CD14-positive monocyte (primary cell): Measurements from ENCODE around the gene SYNGAP1. TPM values are rescaled to one million over a fixed set of nuclear protein-coding genes. Genes with fewer than 3 reads are reported as not detected.

Experiments
- DNase-seq, 3 donors: peaks; one replicate each; pipeline ENCODE4 v3.0.0-alpha.2; 2011 to 2022
- H2AFZ ChIP-seq: 2 replicates; pipeline ENCODE4 v1.6.0; 2012; ENCODE audit warnings: mild to moderate bottlenecking, low read depth, low read length, inconsistent platforms; ENCODE audit not compliant: insufficient read depth, poor library complexity, severe bottlenecking
- H3K27ac ChIP-seq, 2 donors: 1 replicate in 1 of 2; 2 replicates in 1 of 2; pipeline ENCODE4 v1.5.1; 2012 to 2013; ENCODE audit warnings: low read length in 2 of 2, control low read depth in 1 of 2, inconsistent platforms in 1 of 2, low read depth in 1 of 2, mild to moderate bottlenecking in 1 of 2
- H3K27me3 ChIP-seq, 2 donors: one replicate each; pipeline versions ENCODE4 v1.6.0 to v1.6.1; 2011 to 2013; ENCODE audit warnings: low read length in 2 of 2; ENCODE audit not compliant: control insufficient read depth in 2 of 2, insufficient read depth in 2 of 2
- H3K36me3 ChIP-seq, 2 donors: replicated peaks in 1 of 2; 1 replicate in 1 of 2; 2 replicates in 1 of 2; pipeline versions ENCODE4 v1.5.1 to v1.6.1; 2012 to 2013; ENCODE audit warnings: low read length in 2 of 2, control low read depth in 1 of 2, inconsistent platforms in 1 of 2, mild to moderate bottlenecking in 1 of 2; ENCODE audit not compliant: insufficient read depth in 2 of 2, control insufficient read depth in 1 of 2
- H3K4me1 ChIP-seq, 2 donors: 1 replicate in 1 of 2; 2 replicates in 1 of 2; pipeline versions ENCODE4 v1.5.1 to v1.6.1; 2012 to 2013; ENCODE audit warnings: low read length in 2 of 2, control low read depth in 1 of 2, inconsistent platforms in 1 of 2, mild to moderate bottlenecking in 1 of 2, moderate library complexity in 1 of 2; ENCODE audit not compliant: insufficient read depth in 2 of 2, control insufficient read depth in 1 of 2
- H3K4me2 ChIP-seq: replicated peaks from 2 replicates; pipeline ENCODE3; 2012; ENCODE audit warnings: low read length, moderate library complexity, mild to moderate bottlenecking; ENCODE audit not compliant: poor library complexity, severe bottlenecking; ENCODE audit errors: extremely low read depth
- H3K4me3 ChIP-seq, 3 experiments: fragments of 200-600 bp in 1 of 3; sonication (generic) in 1 of 3; replicated peaks in 1 of 3; 1 replicate in 2 of 3; 2 replicates in 1 of 3; pipeline ENCODE4 v1.5.1; 2011 to 2013; ENCODE audit warnings: low read length in 3 of 3, mild to moderate bottlenecking in 3 of 3, control low read depth in 2 of 3, low read depth in 2 of 3, inconsistent platforms in 1 of 3, moderate library complexity in 1 of 3
- H3K79me2 ChIP-seq: 2 replicates; pipeline ENCODE4 v1.6.0; 2012; ENCODE audit warnings: mild to moderate bottlenecking, control low read depth, inconsistent platforms, low read length, moderate library complexity; ENCODE audit not compliant: insufficient read depth
- H3K9ac ChIP-seq: 2 replicates; pipeline ENCODE4 v1.6.0; 2017; ENCODE audit warnings: low read length, mild to moderate bottlenecking; ENCODE audit not compliant: insufficient read depth, poor library complexity, severe bottlenecking
- H3K9me3 ChIP-seq, 2 donors: replicated peaks in 1 of 2; 1 replicate in 1 of 2; 2 replicates in 1 of 2; pipeline versions ENCODE4 v1.5.1 to v1.6.1; 2012 to 2013; ENCODE audit warnings: low read length in 2 of 2, control low read depth in 1 of 2; ENCODE audit not compliant: control insufficient read depth in 1 of 2, insufficient read depth in 1 of 2
- H4K20me1 ChIP-seq: 2 replicates; pipeline ENCODE4 v1.6.0; 2012; ENCODE audit warnings: mild to moderate bottlenecking, low read length, control low read depth, moderate library complexity; ENCODE audit not compliant: insufficient read depth
- H3K27ac Mint-ChIP-seq, 7 donors: one replicate each; pipeline ENCODE4 v1.8.0; 2020; ENCODE audit warnings: mild to moderate bottlenecking in 7 of 7, mixed read lengths in 7 of 7, moderate library complexity in 6 of 7, inconsistent platforms in 2 of 7
- H3K27me3 Mint-ChIP-seq, 3 donors: one replicate each; pipeline ENCODE4 v1.8.0; 2021 to 2022; ENCODE audit warnings: low read depth in 3 of 3, mild to moderate bottlenecking in 3 of 3, mixed read lengths in 3 of 3, moderate library complexity in 3 of 3, inconsistent platforms in 1 of 3
- H3K36me3 Mint-ChIP-seq, 2 donors: one replicate each; pipeline ENCODE4 v1.8.0; 2020; ENCODE audit warnings: mixed read lengths in 2 of 2, inconsistent platforms in 1 of 2, mild to moderate bottlenecking in 1 of 2
- H3K4me1 Mint-ChIP-seq: one replicate; pipeline ENCODE4 v1.8.0; 2020; ENCODE audit warnings: mild to moderate bottlenecking, mixed read lengths
- H3K4me3 Mint-ChIP-seq, 2 donors: one replicate each; pipeline ENCODE4 v1.8.0; 2020; ENCODE audit warnings: mild to moderate bottlenecking in 2 of 2, mixed read lengths in 2 of 2, moderate library complexity in 1 of 2
- H3K9me3 Mint-ChIP-seq, 7 donors: one replicate each; pipeline ENCODE4 v1.8.0; 2020 to 2022; ENCODE audit warnings: mixed read lengths in 7 of 7, mild to moderate bottlenecking in 6 of 7, moderate library complexity in 6 of 7, inconsistent platforms in 2 of 7
- CTCF ChIP-seq: fragments of 200-600 bp; IDR thresholded peaks from one replicate; pipeline ENCODE4 v1.8.0; 2022; ENCODE audit warnings: antibody characterized with exemption, mild to moderate bottlenecking
- WGBS: methylation state at CpG from one replicate; pipeline ENCODE4 v1.1.5; 2013; ENCODE audit warnings: missing lambda C conversion rate; ENCODE audit not compliant: insufficient coverage; 5-methylcytosine and 5-hydroxymethylcytosine counted together
- intact Hi-C, 2 donors: fragments of 100-400 bp; cut with micrococcal nuclease; formaldehyde crosslinking; loops; one replicate each; pipeline versions ENCODE4 v1.15.0 to v1.15.1; 2023
- polyA plus RNA-seq, 3 donors: library from polyadenylated mRNA; depleted of rRNA in 1 of 3; unstranded in 2 of 3; stranded (reverse) in 1 of 3; fragments of 300-500 nt in 2 of 3; fragments of >200 nt in 1 of 3; fragmentation: Illumina TruSeq in 2 of 3; gene quantifications; 1 replicate in 2 of 3; 2 replicates in 1 of 3; pipeline ENCODE4 v1.2.3, GENCODE V29; 2012 to 2021

SYNGAP1 gene
- polyA plus RNA-seq, 3 donors: 4.0 TPM; not detected in 2

- no peak overlapping the region for H3K4me2 ChIP-seq
- no peak overlapping the region for H3K4me3 ChIP-seq
- H3K4me1 ChIP-seq: no peaks in the 10 kb centered on the region
- H3K4me3 Mint-ChIP-seq: no peak overlapping the region
- H4K20me1 ChIP-seq: no peaks in the 10 kb centered on the region
- intact Hi-C loops: no loop called here
- no peak for TF ChIP-seq CTCF
- no peak overlapping the region for H3K27ac Mint-ChIP-seq
- H3K27me3 ChIP-seq: no peaks in the 10 kb centered on the region
- peaks cover 0 to 4% of the 10 kb centered on the region in 2 donors for H3K9me3 ChIP-seq
- no peak overlapping the region for H2AFZ ChIP-seq
- H3K27ac ChIP-seq: no peak overlapping the region
- WGBS: 100% methylated on average over 4 of the region's 4 CpGs
- no peaks in the 10 kb centered on the region for H3K79me2 ChIP-seq
- H3K27me3 Mint-ChIP-seq: peaks cover 4 to 7% (median 7%) of the 10 kb centered on the region in 3 donors
- H3K9me3 Mint-ChIP-seq: peaks cover 0 to 12% (median 2%) of the 10 kb centered on the region in 7 donors
- no peaks in the 10 kb centered on the region for H3K36me3 ChIP-seq
- no peak overlapping the region for H3K9ac ChIP-seq
- no peaks in the 10 kb centered on the region for H3K36me3 Mint-ChIP-seq
- H3K4me1 Mint-ChIP-seq: no peaks in the 10 kb centered on the region
- no peak for DNase-seq
These were observed 46.3 kb downstream of the SYNGAP1 start for GRCh38 chr6:33466075-33466735.

- H3K9me3 Mint-ChIP-seq: peaks cover 0 to 12% (median 2%) of the 10 kb centered on the region in 7 donors
- 71% methylated on average over 1 of the region's 7 CpGs for WGBS
- no peaks in the 10 kb centered on the region for H3K4me1 Mint-ChIP-seq
- peaks cover 4 to 7% (median 4%) of the 10 kb centered on the region in 3 donors for H3K27me3 Mint-ChIP-seq
- Histone ChIP-seq H2AFZ (no peak overlapping the region), H3K4me2 (no peak overlapping the region), H3K79me2 (no peaks in the 10 kb centered on the region), H3K27ac (no peak overlapping the region), H3K4me1 (no peaks in the 10 kb centered on the region), H4K20me1 (no peaks in the 10 kb centered on the region), H3K9ac (no peak overlapping the region), H3K36me3 (no peaks in the 10 kb centered on the region), H3K27me3 (no peaks in the 10 kb centered on the region), H3K9me3 (peaks cover 0 to 4% of the 10 kb centered on the region in 2 donors), H3K4me3 (no peak overlapping the region)
- no peak for TF ChIP-seq CTCF
- H3K36me3 Mint-ChIP-seq: no peaks in the 10 kb centered on the region
- H3K27ac Mint-ChIP-seq: no peak overlapping the region
- DNase-seq: no peak
- intact Hi-C loops: no loop called here
- no peak overlapping the region for H3K4me3 Mint-ChIP-seq
These were observed 47.2 kb downstream of the SYNGAP1 start for GRCh38 chr6:33467091-33467490.
